Testis (tissue), 3 donors: ENCODE data around the gene GSAP. TPM values are rescaled to one million over a fixed set of nuclear protein-coding genes. Genes with fewer than 3 reads are reported as not detected.

Experiments
- DNase-seq: peaks from one replicate; pipeline ENCODE4 v3.0.0-alpha.2; 2019
- H3K27ac ChIP-seq, 2 donors: fragments of 200-600 bp; sonication (generic); one replicate each; pipeline ENCODE4 v1.5.1; 2019
- H3K27me3 ChIP-seq: fragments of 200-600 bp; sonication (generic); one replicate; pipeline ENCODE4 v1.5.1; 2019
- H3K36me3 ChIP-seq: fragments of 200-600 bp; sonication (generic); one replicate; pipeline ENCODE4 v1.5.1; 2017; ENCODE audit warnings: low read depth; ENCODE audit errors: missing control alignments
- H3K4me1 ChIP-seq: fragments of 200-600 bp; sonication (generic); one replicate; pipeline ENCODE4 v1.5.1; 2019
- H3K4me3 ChIP-seq, 2 donors: fragments of 200-600 bp; sonication (generic); one replicate each; pipeline ENCODE4 v1.5.1; 2017 to 2019
- H3K9me3 ChIP-seq: fragments of 200-600 bp; sonication (generic); one replicate; pipeline ENCODE4 v1.5.1; 2017
- CTCF ChIP-seq, 3 experiments: fragments of 450-650 bp in 2 of 3; fragments of 200-600 bp in 1 of 3; sonication (generic) in 1 of 3; IDR thresholded peaks; one replicate each; pipeline ENCODE4 v1.5.1; 2016 to 2019; ENCODE audit warnings: antibody characterized with exemption in 3 of 3, mild to moderate bottlenecking in 2 of 3, moderate library complexity in 1 of 3
- POLR2A ChIP-seq: fragments of 450-650 bp; IDR thresholded peaks from one replicate; pipeline ENCODE4 v1.6.1; 2017; ENCODE audit warnings: antibody characterized with exemption, mild to moderate bottlenecking, moderate library complexity
- WGBS, 2 donors: methylation state at CpG; one replicate each; pipeline ENCODE4 v1.1.5; 2018; 5-methylcytosine and 5-hydroxymethylcytosine counted together
- intact Hi-C: fragments of 100-400 bp; cut with DNase I; formaldehyde crosslinking; loops from one replicate; pipeline ENCODE4 v1.15.1; 2023; ENCODE audit warnings: low total_unique reads
- polyA plus RNA-seq: library from polyadenylated mRNA; stranded (reverse); fragments of 350-450 nt; fragmentation: Illumina TruSeq; extraction: RNeasy Lipid Tissue Mini Kit (QIAGEN cat#74804); gene quantifications from one replicate; pipeline ENCODE4 v1.2.3, GENCODE V29; 2014; ENCODE audit warnings: low read depth, low replicate concordance; ENCODE audit not compliant: insufficient read depth
- total RNA-seq, 2 donors: library from RNA; depleted of rRNA; stranded (reverse); fragments of >200 nt; gene quantifications; one replicate each; pipeline ENCODE4 v1.2.3, GENCODE V29; 2016

The GSAP gene
- total and polyA plus RNA-seq, 3 donors from 2014 or later, result 6.0 to 16.2 (median 14.6) TPM

GRCh38 chr7:77360104-77360503, 56.0 kb downstream of the GSAP start:
- TF ChIP-seq POLR2A (no peak), CTCF (IDR thresholded peaks at IDR 0.05) (no peak)
- no peaks in the 10 kb centered on the region for H3K36me3 ChIP-seq
- H3K27me3 ChIP-seq, result no peaks in the 10 kb centered on the region
- H3K9me3 ChIP-seq, result no peaks in the 10 kb centered on the region
- WGBS, 2 donors, result 80% methylated on average over 1 of the region's 1 CpG
- intact Hi-C loops, result no loop called here
- no peak overlapping the region for H3K27ac ChIP-seq
- no peak for DNase-seq
- no peaks in the 10 kb centered on the region for H3K4me1 ChIP-seq
- H3K4me3 ChIP-seq, result no peak overlapping the region

GRCh38 chr7:77359599-77359998, 56.5 kb downstream of the GSAP start:
- intact Hi-C loops, result no loop called here
- no peak overlapping the region for H3K27ac ChIP-seq
- no peak for TF ChIP-seq CTCF (IDR thresholded peaks at IDR 0.05)
- no peak for TF ChIP-seq POLR2A
- DNase-seq, result no peak
- H3K4me1 ChIP-seq, result no peaks in the 10 kb centered on the region
- H3K9me3 ChIP-seq, result no peaks in the 10 kb centered on the region
- H3K36me3 ChIP-seq, result no peaks in the 10 kb centered on the region
- no peak overlapping the region for H3K4me3 ChIP-seq
- H3K27me3 ChIP-seq, result no peaks in the 10 kb centered on the region
- 82 to 94% methylated on average over 1 of the region's 1 CpG for whole genome bisulfite sequencing, 2 donors

- intact Hi-C loops, result no loop called here
- 91 to 92% methylated on average over 9 of the region's 9 CpGs for WGBS, 2 donors
- TF ChIP-seq CTCF (IDR thresholded peaks at IDR 0.05) (no peak), POLR2A (no peak)
- Histone ChIP-seq H3K36me3 (no peaks in the 10 kb centered on the region), H3K27me3 (no peaks in the 10 kb centered on the region), H3K4me1 (no peaks in the 10 kb centered on the region), H3K4me3 (no peak overlapping the region), H3K27ac (no peak overlapping the region), H3K9me3 (no peaks in the 10 kb centered on the region)
- DNase-seq, result no peak
These were observed 61.2 kb downstream of the GSAP start for GRCh38 chr7:77354914-77355313.

- no peak overlapping the region for H3K27ac ChIP-seq
- no peak overlapping the region for H3K4me3 ChIP-seq
- H3K4me1 ChIP-seq, result no peaks in the 10 kb centered on the region
- H3K36me3 ChIP-seq, result no peaks in the 10 kb centered on the region
- no peak for DNase-seq
- H3K27me3 ChIP-seq, result no peaks in the 10 kb centered on the region
- no peaks in the 10 kb centered on the region for H3K9me3 ChIP-seq
- TF ChIP-seq POLR2A (no peak), CTCF (IDR thresholded peaks at IDR 0.05) (no peak)
- intact Hi-C loops, result no loop called here
- 67 to 75% methylated on average over 2 of the region's 2 CpGs for WGBS, 2 donors
These were observed 61.7 kb downstream of the GSAP start for GRCh38 chr7:77354484-77354883.

- Histone ChIP-seq H3K4me3 (no peak overlapping the region), H3K27ac (no peak overlapping the region), H3K9me3 (no peaks in the 10 kb centered on the region), H3K4me1 (no peaks in the 10 kb centered on the region), H3K27me3 (no peaks in the 10 kb centered on the region), H3K36me3 (no peaks in the 10 kb centered on the region)
- intact Hi-C loops, result no loop called here
- WGBS, 2 donors, result 80 to 89% methylated on average over 6 of the region's 6 CpGs
- TF ChIP-seq POLR2A (no peak), CTCF (IDR thresholded peaks at IDR 0.05) (no peak)
- DNase-seq, result no peak
These were observed 62.2 kb downstream of the GSAP start for GRCh38 chr7:77353911-77354310.
